GM18520 (cell line): ENCODE measurements around the gene MLST8.
"Not testable (repeated sequence)": the region's sequence is repeated elsewhere in the genome, so short reads cannot be mapped to it uniquely, and the experiment has no call there.

Experiments used
- ATAC-seq: cut with Tn5 transposase; IDR thresholded peaks from one replicate; pipeline ENCODE4 v1.9.1; 2021; ENCODE audit not compliant: unreplicated experiment

The MLST8 gene

GRCh38 chr16:2189252-2189893 is 15.9 kb upstream of the MLST8 start:
- ATAC-seq: no peak

GRCh38 chr16:2190002-2190658 is 15.1 kb upstream of the MLST8 start:
- ATAC-seq: no peak

DNA sequence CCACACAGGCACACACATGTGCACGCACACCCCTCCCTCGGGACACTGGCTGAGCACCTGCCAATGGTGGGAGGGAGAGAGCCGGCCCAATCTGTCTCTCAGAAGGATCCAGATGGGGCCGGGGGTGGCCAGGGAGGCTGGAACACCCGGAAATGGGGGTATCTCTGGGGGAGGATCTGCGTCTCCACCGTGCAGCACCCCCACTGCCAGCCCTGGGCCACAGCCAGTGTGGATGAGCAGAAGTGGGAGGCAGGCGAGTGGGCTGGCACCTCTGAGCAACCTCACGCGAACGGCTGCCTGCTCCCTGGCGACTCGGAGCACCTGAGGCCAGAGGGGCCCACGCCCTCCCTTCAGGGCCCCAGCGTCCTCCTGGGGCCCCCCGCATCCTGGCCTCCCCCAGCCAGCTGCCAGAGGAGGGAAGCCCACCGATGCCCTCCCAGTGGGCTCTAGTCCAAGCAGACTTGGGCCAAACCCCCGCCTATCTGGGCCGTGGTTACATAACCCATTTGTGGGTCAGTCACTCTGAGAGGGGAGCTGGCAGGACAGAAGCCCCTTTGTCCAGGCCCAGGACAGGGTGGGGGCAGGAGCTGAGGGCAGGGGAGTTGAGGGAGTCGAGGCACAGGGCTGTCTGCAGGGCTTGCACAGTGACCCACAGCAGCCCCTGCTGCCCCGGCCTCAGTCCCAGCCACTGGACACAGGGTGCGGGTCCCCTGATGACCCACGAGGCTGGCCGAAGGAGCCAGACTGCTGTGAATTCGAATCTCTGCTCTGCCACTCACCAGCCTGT is 14.4 kb upstream of the MLST8 start:
- no peak for ATAC-seq

DNA sequence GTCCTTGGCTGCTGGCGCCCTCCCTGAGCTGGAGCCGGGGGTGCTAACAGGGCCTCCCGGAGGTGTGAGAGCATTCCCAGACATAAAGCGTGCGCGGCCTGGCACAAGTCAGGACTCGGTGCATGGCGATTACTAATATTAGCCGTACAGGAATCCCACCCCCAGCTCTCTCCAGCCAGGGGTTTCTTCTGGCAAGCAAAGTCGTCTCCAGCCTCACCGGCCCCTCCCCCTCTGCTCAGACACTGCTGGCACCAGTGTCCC is 13.9 kb upstream of the MLST8 start:
- no peak for ATAC-seq

- ATAC-seq: no peak
Observed at GRCh38 chr16:2194166-2194834, 11.0 kb upstream of the MLST8 start.

GRCh38 chr16:2194852-2195321 is 10.4 kb upstream of the MLST8 start:
- ATAC-seq: no peak

- ATAC-seq: no peak
Observed at GRCh38 chr16:2195322-2196161, 9.7 kb upstream of the MLST8 start.

DNA sequence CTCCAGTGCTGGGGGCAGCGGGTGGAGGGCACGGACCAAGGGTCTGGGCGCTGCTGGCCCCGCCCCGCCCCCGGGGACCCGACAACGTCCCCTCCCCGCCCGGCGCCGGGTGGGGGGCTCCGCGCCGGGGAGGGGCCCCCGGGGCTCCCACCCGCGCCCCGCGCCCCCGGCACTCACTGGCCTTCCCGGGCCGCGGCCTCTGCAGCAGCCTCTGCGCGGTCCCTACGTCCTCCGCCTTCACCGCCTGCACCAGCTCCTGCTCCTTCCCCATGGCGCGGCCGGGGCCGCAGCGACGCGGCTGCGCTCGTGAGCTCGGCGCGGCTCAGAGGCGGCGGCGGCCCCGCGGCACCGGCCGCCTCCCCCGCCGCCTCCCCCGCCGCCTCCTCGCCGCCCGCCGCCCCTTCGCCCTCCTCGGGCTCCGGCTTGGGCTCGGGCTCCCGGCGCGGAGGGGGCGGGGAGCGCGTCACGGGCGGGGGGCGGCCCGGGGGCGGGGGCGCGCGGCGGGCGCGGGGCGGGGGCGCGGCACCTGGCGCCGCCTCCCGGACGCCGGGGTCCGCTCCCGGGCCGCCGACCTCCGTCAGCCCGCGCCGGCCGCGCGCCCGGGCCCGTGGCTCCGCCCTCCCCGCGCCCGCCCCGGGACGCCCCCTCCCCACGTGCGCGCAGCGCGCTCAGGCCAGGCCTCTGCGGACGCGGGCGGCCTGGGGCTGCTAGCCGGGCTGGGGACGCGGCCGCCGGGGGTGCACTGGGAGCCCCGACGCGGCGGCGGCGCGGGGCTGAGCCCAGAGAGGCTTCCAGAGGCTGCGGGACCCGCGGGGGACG is 8.9 kb upstream of the MLST8 start, which contains the start of gene CASKIN1:
Gene CASKIN1, minus strand, starts transcription at position 444 of the 819 bp plus-strand sequence. Its CDS starts 173 bp downstream, at position 271.
- no peak for ATAC-seq

DNA sequence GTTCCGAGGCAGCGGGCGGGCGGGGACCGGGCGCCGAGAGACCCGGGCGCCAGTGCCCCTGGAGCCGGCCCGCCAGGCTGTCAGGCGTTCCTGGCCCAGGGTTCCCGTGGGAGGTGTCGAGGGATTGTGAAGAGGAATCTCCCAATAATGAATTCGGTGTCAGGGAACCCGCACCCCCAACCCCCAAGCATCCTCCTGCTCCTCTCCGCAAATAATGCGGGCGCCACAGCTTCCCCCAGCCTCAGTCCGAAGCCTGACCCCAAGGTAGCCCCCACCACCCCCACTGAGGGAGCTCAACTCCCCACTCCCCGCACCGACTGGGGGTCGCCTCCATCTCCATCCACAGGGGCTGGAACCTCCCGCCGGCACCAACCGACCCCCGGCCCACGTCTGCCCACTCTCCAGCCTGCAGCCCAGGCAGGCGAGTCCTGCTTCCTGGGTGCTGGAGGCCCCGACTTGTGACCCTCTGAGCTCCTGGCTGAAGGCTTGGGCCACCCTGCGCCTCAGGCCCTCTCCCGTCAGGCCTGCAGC is 8.2 kb upstream of the MLST8 start:
- ATAC-seq: no peak

DNA sequence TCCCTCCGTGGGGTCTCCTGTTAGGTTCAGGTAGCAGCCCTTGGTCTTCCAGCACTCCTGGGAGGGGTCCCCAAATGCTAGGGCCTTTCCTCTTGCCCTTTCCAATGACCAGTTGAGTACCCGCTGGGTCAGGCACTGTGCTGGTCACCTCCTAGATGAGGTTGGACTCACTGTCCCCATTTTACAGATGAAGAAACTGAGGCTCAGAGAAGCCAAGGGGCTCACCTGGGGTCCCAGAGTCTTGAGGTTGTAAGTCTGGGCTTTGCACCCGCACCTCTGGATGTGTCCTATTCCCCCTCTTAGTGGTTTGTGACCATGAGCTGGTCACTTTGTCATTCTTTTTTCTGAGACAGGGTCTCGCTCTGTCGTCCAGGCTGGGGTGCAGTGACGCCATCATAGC is 7.5 kb upstream of the MLST8 start:
- ATAC-seq: no peak

DNA sequence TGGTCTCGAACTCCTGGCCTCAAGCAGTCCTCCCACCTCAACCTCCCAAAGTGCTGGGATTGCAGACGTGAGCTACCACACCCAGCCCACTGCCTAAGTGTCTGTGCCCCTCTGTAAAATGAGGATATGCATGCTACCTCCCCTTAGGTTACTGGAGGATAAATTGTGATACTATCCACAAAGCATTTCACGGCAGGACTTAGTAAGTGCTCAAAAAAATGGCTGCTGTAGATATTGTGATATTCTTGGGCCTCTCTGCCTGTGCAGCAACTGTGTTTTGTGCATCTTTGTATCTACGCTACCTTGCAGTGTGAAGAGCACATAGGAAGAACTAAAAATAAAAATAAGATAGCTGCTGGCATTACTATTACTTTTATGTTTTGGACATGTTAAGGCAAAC is 7.0 kb upstream of the MLST8 start:
- ATAC-seq: no peak

DNA sequence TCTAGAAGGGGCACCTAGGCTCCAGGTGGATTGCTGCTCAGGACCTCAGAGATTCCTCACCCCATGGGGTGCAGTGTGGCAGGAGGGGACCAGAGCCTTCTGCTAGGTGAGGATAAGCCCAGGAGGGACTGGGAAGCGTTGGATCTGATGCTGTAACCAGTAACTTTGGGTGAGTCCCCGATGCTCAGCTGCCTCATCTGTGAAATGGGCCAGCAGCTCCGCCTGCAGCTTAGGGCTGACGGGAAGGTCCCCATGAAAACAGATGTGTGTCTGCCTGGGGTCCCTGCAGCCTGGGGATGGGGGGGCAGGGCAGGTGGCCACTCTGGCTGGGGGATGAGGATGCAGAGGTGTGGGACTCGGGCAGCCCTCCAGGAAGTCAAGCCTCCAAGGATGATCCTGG is 6.2 kb upstream of the MLST8 start:
- ATAC-seq: no peak

DNA sequence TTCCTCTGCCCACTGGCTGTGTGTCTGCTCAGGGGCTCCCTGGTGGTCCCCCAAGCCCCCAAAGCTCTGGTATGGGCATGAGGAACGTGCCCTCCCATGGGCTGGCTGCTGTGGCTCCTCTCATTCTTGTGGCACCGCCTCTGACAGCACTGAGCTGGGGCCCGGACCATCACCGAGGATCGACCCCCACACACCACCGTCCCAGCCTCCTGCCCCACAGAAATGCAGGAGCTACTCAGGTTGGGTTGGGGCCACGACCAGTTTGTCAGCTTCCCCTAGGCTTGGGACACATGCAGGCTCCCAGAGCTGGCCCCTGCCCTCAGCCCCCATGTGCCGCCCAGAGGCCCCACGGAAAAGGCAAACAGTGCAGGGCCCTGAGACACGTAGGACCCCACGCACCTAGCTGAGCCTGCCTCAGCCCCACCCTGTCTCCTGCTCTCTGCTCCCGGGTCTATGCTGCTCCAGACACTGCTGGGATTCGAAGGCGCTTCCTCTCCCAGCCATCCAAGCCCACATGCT is 5.6 kb upstream of the MLST8 start:
- ATAC-seq: no peak

GRCh38 chr16:2200313-2200712 is 4.9 kb upstream of the MLST8 start:
- no peak for ATAC-seq

DNA sequence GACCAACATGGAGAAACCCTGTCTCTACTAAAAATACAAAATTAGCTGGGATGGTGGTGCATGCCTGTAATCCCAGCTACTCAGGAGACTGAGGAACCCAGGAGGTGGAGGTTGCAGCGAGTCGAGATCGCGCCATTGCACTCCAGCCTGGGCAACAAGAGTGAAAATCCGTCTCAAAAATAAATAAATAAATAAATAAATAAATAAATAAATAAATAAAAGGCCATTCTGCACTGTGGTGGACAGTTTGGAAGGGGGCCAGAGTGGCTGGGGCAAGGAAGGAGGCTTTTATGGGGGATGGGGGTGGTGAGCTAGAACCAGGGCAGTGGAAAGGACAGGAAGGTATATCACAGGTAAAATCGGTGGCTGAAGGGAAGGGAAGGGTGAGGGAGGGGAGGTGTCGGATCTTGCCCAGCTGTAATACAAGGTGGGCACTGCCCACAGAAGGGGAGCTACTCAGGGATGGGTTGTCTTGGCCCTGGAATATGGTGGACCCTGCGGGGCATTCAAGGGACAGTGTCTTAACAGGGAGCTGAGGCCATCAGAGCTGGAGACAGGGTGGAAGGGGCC is 2.0 kb upstream of the MLST8 start:
- ATAC-seq: not testable (repeated sequence)

- no peak for ATAC-seq
Observed at GRCh38 chr16:2204416-2205103, 694 bp upstream of the MLST8 start.

- no peak for ATAC-seq
Observed at GRCh38 chr16:2205967-2206313, 686 bp downstream of the MLST8 start.

DNA sequence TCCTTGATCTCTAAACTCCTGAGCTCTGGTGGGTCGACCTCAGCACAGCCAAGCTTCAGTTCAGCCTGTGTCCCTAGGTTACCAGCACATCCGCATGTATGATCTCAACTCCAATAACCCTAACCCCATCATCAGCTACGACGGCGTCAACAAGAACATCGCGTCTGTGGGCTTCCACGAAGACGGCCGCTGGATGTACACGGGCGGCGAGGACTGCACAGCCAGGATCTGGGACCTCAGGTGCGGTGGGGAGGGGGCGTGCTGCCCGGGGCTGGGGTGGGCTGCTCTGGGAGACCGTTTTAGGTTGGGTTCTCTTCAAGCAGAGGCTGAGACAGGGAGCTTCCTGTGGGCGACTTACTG is 1.1 kb downstream of the MLST8 start:
- ATAC-seq: no peak
